ENCODE data around the gene KCNG2. TPM values are rescaled to one million over a fixed set of nuclear protein-coding genes. Genes with fewer than 3 reads are reported as not detected.

The KCNG2 gene
- total and polyA plus RNA-seq, 2 of the 4 experiments (the other 2 are of a cell fraction): not detected

DNA sequence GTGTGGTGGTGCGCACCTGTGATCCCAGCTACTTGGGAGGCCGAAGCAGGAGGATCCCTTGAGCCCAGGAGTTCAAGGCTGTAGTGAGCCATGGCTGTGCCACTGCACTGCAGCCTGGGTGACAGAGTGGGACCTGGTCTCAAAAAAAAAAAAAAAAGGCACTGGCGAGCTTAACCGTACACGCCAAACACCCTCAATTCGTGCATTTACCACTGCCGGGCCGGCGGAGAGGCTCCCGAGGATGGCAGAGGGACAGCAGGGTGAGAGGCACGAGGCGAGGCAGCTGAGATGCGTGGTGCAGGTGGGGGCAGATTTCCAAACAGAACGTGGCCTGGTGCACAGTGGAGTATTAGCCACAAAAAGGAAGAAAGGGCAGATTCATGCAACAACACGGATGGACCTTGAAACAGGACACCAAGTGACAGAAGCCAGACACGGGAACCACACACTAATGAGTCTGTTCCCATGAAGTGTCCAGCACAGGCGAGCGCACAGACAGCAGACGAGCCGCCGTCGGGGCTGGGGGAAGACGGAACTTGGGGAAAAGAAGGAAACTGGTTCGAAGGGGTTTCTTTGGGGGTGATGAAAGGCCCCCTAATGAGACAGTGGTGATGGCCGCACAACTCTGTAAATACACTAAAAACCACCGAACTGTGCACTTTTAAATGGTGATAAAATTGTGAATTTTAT lies 126.3 kb downstream of the KCNG2 start:
- Histone ChIP-seq H2BK5ac (ENCODE audit: low read depth, low read length, poor library complexity, severe bottlenecking) (no peak overlapping the region), H3K4ac (ENCODE audit: low read depth, low read length) (no peak overlapping the region)
- no TSS peak for BruUV-seq (replicated peaks)

More for the DNA sequence above, 126.3 kb downstream of the KCNG2 start:
- Histone ChIP-seq H3K23ac (ENCODE audit: low read depth, low read length) (no peak overlapping the region), H4K91ac (ENCODE audit: insufficient read depth, low read depth, low read length) (no peak overlapping the region), H3K27ac (ENCODE audit: insufficient read depth, low read length) (no peak overlapping the region), H2BK15ac (ENCODE audit: low read depth, low read length) (no peak overlapping the region), H3K18ac (ENCODE audit: low read depth, low read length) (no peak overlapping the region), H4K8ac (ENCODE audit: low read depth in 2 of 2, low read length in 2 of 2) (no peak overlapping the region), H3K9me1 (ENCODE audit: insufficient read depth, low read length) (no peaks in the 10 kb centered on the region), H2AK9ac (replicated peaks; ENCODE audit: low read depth, low read length, poor library complexity) (no peak overlapping the region), H3K4me1 (ENCODE audit: control insufficient read depth, insufficient read depth, low read length) (no peaks in the 10 kb centered on the region), H3K79me1 (ENCODE audit: low read depth in 1 of 2, low read length in 2 of 2) (peaks cover 14 to 43% of the 10 kb centered on the region in 2 experiments; a peak in 3 of 4 replicates), H3K4me3 (ENCODE audit: insufficient read depth, low read depth, low read length) (no peak overlapping the region), H3K9ac (ENCODE audit: low read depth, low read length) (no peak overlapping the region), H3K14ac (replicated peaks; ENCODE audit: low read depth, low read length) (no peak overlapping the region), H4K20me1 (ENCODE audit: insufficient read depth, low read length) (peaks cover 9% of the 10 kb centered on the region), H2AFZ (replicated peaks; ENCODE audit: low read length, poor library complexity) (no peak overlapping the region), H2BK120ac (ENCODE audit: low read depth, low read length) (no peak overlapping the region), H4K5ac (ENCODE audit: low read depth, low read length) (no peak overlapping the region), H3K36me3 (ENCODE audit: control insufficient read depth, insufficient read depth, low read length) (peaks cover 36% of the 10 kb centered on the region), H2BK20ac (ENCODE audit: low read depth, low read length) (no peak overlapping the region), H3K9me3 (ENCODE audit: control insufficient read depth, insufficient read depth, low read length) (peaks cover 4% of the 10 kb centered on the region), H3K4me2 (ENCODE audit: low read depth, low read length) (no peak overlapping the region), H2AK5ac (ENCODE audit: low read depth, low read length) (no peak overlapping the region), H3K27me3 (ENCODE audit: control insufficient read depth, insufficient read depth, low read length) (no peaks in the 10 kb centered on the region), H3K56ac (ENCODE audit: extremely low read depth, insufficient read depth, low read length) (no peak overlapping the region)
- DNase-seq (no peak), ATAC-seq (ENCODE audit: low read depth) (no peak)
- in situ Hi-C loops (cut with MboI; ENCODE audit: low sequenced_read_pairs): no loop called here
- CTCF ChIA-PET: interaction anchor here (0.5 kb wide), 1 partner anchor 259 kb away, joined by 4 read pairs; no protein-coding TSS in a partner anchor
- dilution Hi-C loops (cut with HindIII; ENCODE audit: low sequenced_read_pairs, unreplicated experiment): no loop called here
- 92% methylated on average over 10 of the region's 26 CpGs; no CpG with 5 or more reads in 1 of the 2 experiments for WGBS, 2 experiments (ENCODE audit: extremely low coverage in 2 of 2, insufficient read length in 1 of 2)
- intact Hi-C loops (cut with micrococcal nuclease): no loop called here
- POLR2A ChIA-PET (ENCODE audit: unreplicated experiment): no interaction called here
- TF ChIP-seq MXI1 (IDR thresholded peaks at IDR 0.05; ENCODE audit: borderline replicate concordance, low read depth, low read length) (no peak), CHD1 (IDR thresholded peaks at IDR 0.05; ENCODE audit: low read depth, low read length) (no peak), POLR2A (IDR thresholded peaks at IDR 0.05; ENCODE audit: low read depth, low read length) (no peak), MAZ (IDR thresholded peaks at IDR 0.05; ENCODE audit: borderline replicate concordance, low read depth, low read length) (no peak), FOS (IDR thresholded peaks at IDR 0.05; ENCODE audit: low read depth, low read length) (no peak), RCOR1 (IDR thresholded peaks at IDR 0.05; ENCODE audit: insufficient replicate concordance, low read length) (no peak), MAFK (IDR thresholded peaks at IDR 0.05; ENCODE audit: low read depth, low read length) (no peak), NFE2L2 (IDR thresholded peaks at IDR 0.05; ENCODE audit: low read depth, low read length) (no peak), SMC3 (IDR thresholded peaks at IDR 0.05; ENCODE audit: low read depth, low read length) (no peak), BHLHE40 (IDR thresholded peaks at IDR 0.05; ENCODE audit: low read depth, low read length) (no peak)
- TF ChIP-seq, protein P1, sequence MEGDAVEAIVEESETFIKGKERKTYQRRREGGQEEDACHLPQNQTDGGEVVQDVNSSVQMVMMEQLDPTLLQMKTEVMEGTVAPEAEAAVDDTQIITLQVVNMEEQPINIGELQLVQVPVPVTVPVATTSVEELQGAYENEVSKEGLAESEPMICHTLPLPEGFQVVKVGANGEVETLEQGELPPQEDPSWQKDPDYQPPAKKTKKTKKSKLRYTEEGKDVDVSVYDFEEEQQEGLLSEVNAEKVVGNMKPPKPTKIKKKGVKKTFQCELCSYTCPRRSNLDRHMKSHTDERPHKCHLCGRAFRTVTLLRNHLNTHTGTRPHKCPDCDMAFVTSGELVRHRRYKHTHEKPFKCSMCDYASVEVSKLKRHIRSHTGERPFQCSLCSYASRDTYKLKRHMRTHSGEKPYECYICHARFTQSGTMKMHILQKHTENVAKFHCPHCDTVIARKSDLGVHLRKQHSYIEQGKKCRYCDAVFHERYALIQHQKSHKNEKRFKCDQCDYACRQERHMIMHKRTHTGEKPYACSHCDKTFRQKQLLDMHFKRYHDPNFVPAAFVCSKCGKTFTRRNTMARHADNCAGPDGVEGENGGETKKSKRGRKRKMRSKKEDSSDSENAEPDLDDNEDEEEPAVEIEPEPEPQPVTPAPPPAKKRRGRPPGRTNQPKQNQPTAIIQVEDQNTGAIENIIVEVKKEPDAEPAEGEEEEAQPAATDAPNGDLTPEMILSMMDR (conservative IDR thresholded peaks at IDR 0.05; ENCODE audit: low read depth, low read length): no peak
- TF ChIP-seq, protein P2, sequence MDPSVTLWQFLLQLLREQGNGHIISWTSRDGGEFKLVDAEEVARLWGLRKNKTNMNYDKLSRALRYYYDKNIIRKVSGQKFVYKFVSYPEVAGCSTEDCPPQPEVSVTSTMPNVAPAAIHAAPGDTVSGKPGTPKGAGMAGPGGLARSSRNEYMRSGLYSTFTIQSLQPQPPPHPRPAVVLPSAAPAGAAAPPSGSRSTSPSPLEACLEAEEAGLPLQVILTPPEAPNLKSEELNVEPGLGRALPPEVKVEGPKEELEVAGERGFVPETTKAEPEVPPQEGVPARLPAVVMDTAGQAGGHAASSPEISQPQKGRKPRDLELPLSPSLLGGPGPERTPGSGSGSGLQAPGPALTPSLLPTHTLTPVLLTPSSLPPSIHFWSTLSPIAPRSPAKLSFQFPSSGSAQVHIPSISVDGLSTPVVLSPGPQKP (IDR thresholded peaks at IDR 0.05; ENCODE audit: borderline replicate concordance, low read depth, low read length): no peak

All from IMR-90 (cell line).